ENCODE data around the gene SLC25A43. TPM values are rescaled to one million over a fixed set of nuclear protein-coding genes. Genes with fewer than 3 reads are reported as not detected.
A peak's percentile ranks its signal among the peaks of the same experiment; 100 is the strongest.
"Not testable (repeated sequence)": the region's sequence is repeated elsewhere in the genome, so short reads cannot be mapped to it uniquely, and the experiment has no call there.

The SLC25A43 gene
- 19.7 TPM for total RNA-seq

- peak; percentile 44 for DNase-seq (ENCODE audit: low spot score)
These were observed at the start of gene SLC25A43 for GRCh38 chrX:119398974-119399771. Gene SLC25A43, plus strand, starts transcription at chrX:119399336. Its CDS starts 68 bp downstream, at chrX:119399404.

GRCh38 chrX:119359618-119360382, 39.3 kb upstream of the SLC25A43 start:
- DNase-seq (ENCODE audit: low spot score) = no peak

GRCh38 chrX:119361451-119361850, 37.7 kb upstream of the SLC25A43 start:
- DNase-seq (ENCODE audit: low spot score) = not testable (repeated sequence)

GRCh38 chrX:119362074-119362473, 37.1 kb upstream of the SLC25A43 start:
- DNase-seq (ENCODE audit: low spot score) = not testable (repeated sequence)

- DNase-seq (ENCODE audit: low spot score) = no peak
These were observed 35.7 kb upstream of the SLC25A43 start for GRCh38 chrX:119363391-119363790.

- DNase-seq (ENCODE audit: low spot score) = not testable (repeated sequence)
These were observed 27.3 kb upstream of the SLC25A43 start for GRCh38 chrX:119371861-119372260.

- DNase-seq (ENCODE audit: low spot score) = no peak
These were observed 24.4 kb upstream of the SLC25A43 start for GRCh38 chrX:119374736-119375135.

GRCh38 chrX:119375561-119375960, 23.6 kb upstream of the SLC25A43 start:
- no peak for DNase-seq (ENCODE audit: low spot score)

GRCh38 chrX:119376312-119376711, 22.8 kb upstream of the SLC25A43 start:
- DNase-seq (ENCODE audit: low spot score) = no peak

GRCh38 chrX:119381349-119381944, 17.7 kb upstream of the SLC25A43 start:
- DNase-seq (ENCODE audit: low spot score) = no peak

GRCh38 chrX:119382606-119383005, 16.5 kb upstream of the SLC25A43 start:
- DNase-seq (ENCODE audit: low spot score) = no peak

- not testable (repeated sequence) for DNase-seq (ENCODE audit: low spot score)
These were observed 12.5 kb upstream of the SLC25A43 start for GRCh38 chrX:119386685-119387084.

GRCh38 chrX:119387426-119387825, 11.7 kb upstream of the SLC25A43 start:
- DNase-seq (ENCODE audit: low spot score) = not testable (repeated sequence)

GRCh38 chrX:119389214-119389613, 9.9 kb upstream of the SLC25A43 start:
- DNase-seq (ENCODE audit: low spot score) = no peak

GRCh38 chrX:119389871-119390501, 9.2 kb upstream of the SLC25A43 start:
- DNase-seq (ENCODE audit: low spot score) = no peak

- no peak for DNase-seq (ENCODE audit: low spot score)
These were observed 7.9 kb upstream of the SLC25A43 start for GRCh38 chrX:119391279-119391678.

GRCh38 chrX:119393144-119393543, 6.0 kb upstream of the SLC25A43 start:
- DNase-seq (ENCODE audit: low spot score) = no peak

GRCh38 chrX:119398587-119398973, 556 bp upstream of the SLC25A43 start:
- no peak for DNase-seq (ENCODE audit: low spot score)

GRCh38 chrX:119399772-119400101, 601 bp downstream of the SLC25A43 start:
- peak; percentile 43 for DNase-seq (ENCODE audit: low spot score)

GRCh38 chrX:119401569-119401968, 2.4 kb downstream of the SLC25A43 start:
- DNase-seq (ENCODE audit: low spot score) = no peak

GRCh38 chrX:119402588-119402987, 3.5 kb downstream of the SLC25A43 start:
- no peak for DNase-seq (ENCODE audit: low spot score)

GRCh38 chrX:119406776-119407175, 7.6 kb downstream of the SLC25A43 start:
- no peak for DNase-seq (ENCODE audit: low spot score)

All from ureter (tissue), 1 donor.